Measurements from ENCODE around the gene TBL1X. TPM values are rescaled to one million over a fixed set of nuclear protein-coding genes. Genes with fewer than 3 reads are reported as not detected.

TBL1X gene
- total RNA-seq, 2 donors from 2014 or later = 16.3 to 18.9 TPM

DNA sequence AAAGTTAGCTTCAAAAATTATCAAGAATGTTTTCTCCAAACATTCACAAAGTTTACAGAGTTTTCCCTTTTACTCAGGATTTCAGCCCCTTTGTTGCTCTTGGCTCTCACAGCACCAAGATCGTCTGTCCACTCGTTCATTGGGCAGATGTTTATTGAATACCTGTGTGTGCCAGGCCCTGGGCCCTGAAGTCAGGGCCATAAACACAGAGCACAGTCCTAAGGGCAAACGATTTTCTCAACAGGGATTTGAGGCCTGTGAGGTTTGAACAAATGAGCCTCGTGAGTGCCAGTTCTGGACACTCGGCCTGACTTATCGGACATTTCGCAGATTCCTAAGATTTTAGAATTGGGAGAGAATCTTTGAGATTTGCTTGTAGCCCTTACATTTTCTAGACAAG, 142.1 kb downstream of the TBL1X start:
- DNase-seq = no peak
- H3K36me3 ChIP-seq = no peaks in the 10 kb centered on the region
- H3K4me1 ChIP-seq = no peaks in the 10 kb centered on the region
- no peak overlapping the region for H3K27ac ChIP-seq
- H3K9ac ChIP-seq (ENCODE audit: low read depth in 2 of 2, low read length in 2 of 2) = no peak overlapping the region
- H3K4me3 ChIP-seq = no peak overlapping the region
- intact Hi-C loops (cut with DNase I) = no loop called here
- TF ChIP-seq, protein P1, sequence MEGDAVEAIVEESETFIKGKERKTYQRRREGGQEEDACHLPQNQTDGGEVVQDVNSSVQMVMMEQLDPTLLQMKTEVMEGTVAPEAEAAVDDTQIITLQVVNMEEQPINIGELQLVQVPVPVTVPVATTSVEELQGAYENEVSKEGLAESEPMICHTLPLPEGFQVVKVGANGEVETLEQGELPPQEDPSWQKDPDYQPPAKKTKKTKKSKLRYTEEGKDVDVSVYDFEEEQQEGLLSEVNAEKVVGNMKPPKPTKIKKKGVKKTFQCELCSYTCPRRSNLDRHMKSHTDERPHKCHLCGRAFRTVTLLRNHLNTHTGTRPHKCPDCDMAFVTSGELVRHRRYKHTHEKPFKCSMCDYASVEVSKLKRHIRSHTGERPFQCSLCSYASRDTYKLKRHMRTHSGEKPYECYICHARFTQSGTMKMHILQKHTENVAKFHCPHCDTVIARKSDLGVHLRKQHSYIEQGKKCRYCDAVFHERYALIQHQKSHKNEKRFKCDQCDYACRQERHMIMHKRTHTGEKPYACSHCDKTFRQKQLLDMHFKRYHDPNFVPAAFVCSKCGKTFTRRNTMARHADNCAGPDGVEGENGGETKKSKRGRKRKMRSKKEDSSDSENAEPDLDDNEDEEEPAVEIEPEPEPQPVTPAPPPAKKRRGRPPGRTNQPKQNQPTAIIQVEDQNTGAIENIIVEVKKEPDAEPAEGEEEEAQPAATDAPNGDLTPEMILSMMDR (IDR thresholded peaks at IDR 0.05) = no peak
- H3K27me3 ChIP-seq = no peaks in the 10 kb centered on the region
- H3K9me3 ChIP-seq = no peaks in the 10 kb centered on the region

DNA sequence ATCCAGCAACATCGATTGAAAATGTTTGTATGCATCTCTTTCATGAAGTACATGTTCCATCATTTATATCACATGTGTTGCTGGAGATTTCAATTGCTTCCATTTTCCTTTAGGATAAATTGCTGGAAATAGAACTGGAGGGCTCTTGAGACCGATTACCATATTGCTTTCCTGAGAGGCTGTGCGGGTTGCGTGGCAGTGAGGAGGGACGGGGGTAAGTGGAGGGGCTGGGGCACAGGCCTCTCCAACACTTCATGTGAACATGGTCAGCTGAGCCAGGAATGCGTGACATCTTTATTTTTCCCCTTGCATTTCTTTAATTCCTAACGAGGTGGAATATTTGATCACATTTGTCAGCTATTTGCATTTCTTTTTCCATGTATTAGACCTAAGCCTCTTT, 144.6 kb downstream of the TBL1X start:
- H3K27ac ChIP-seq = no peak overlapping the region
- DNase-seq = no peak

GRCh38 chrX:9609987-9610386, 145.1 kb downstream of the TBL1X start:
- Histone ChIP-seq H3K27me3 (no peaks in the 10 kb centered on the region), H3K9ac (ENCODE audit: low read depth in 2 of 2, low read length in 2 of 2) (no peak overlapping the region), H3K36me3 (no peaks in the 10 kb centered on the region), H3K4me3 (no peak overlapping the region), H3K4me1 (no peaks in the 10 kb centered on the region), H3K27ac (no peak overlapping the region), H3K9me3 (no peaks in the 10 kb centered on the region)
- no peak for DNase-seq
- TF ChIP-seq, protein P1 (IDR thresholded peaks at IDR 0.05) = no peak
- intact Hi-C loops (cut with DNase I) = no loop called here

More for the DNA sequence above, 144.6 kb downstream of the TBL1X start:
- no peak overlapping the region for H3K9ac ChIP-seq (ENCODE audit: low read depth in 2 of 2, low read length in 2 of 2)
- no peaks in the 10 kb centered on the region for H3K4me1 ChIP-seq
- H3K27me3 ChIP-seq = no peaks in the 10 kb centered on the region
- no peaks in the 10 kb centered on the region for H3K36me3 ChIP-seq
- TF ChIP-seq, protein P1 (IDR thresholded peaks at IDR 0.05) = no peak
- H3K9me3 ChIP-seq = no peaks in the 10 kb centered on the region
- H3K4me3 ChIP-seq = no peak overlapping the region
- intact Hi-C loops (cut with DNase I) = no loop called here

GRCh38 chrX:9610771-9611392, 146.0 kb downstream of the TBL1X start:
- no peaks in the 10 kb centered on the region for H3K36me3 ChIP-seq
- intact Hi-C loops (cut with DNase I) = no loop called here
- no peak overlapping the region for H3K9ac ChIP-seq (ENCODE audit: low read depth in 2 of 2, low read length in 2 of 2)
- H3K4me1 ChIP-seq = no peaks in the 10 kb centered on the region
- TF ChIP-seq, protein P1 (IDR thresholded peaks at IDR 0.05) = no peak
- no peak overlapping the region for H3K27ac ChIP-seq
- H3K27me3 ChIP-seq = no peaks in the 10 kb centered on the region
- DNase-seq = no peak
- no peak overlapping the region for H3K4me3 ChIP-seq
- no peaks in the 10 kb centered on the region for H3K9me3 ChIP-seq

- DNase-seq = no peak
- Histone ChIP-seq H3K9me3 (no peaks in the 10 kb centered on the region), H3K4me1 (no peaks in the 10 kb centered on the region), H3K9ac (ENCODE audit: low read depth in 2 of 2, low read length in 2 of 2) (no peak overlapping the region), H3K27ac (no peak overlapping the region), H3K4me3 (no peak overlapping the region), H3K27me3 (no peaks in the 10 kb centered on the region), H3K36me3 (no peaks in the 10 kb centered on the region)
- TF ChIP-seq, protein P1 (IDR thresholded peaks at IDR 0.05) = no peak
- intact Hi-C loops (cut with DNase I) = no loop called here
These were observed 146.7 kb downstream of the TBL1X start for GRCh38 chrX:9611436-9612145.

Data from colonic mucosa (tissue), 4 donors.